IPS DF 4.7 (cell line): ENCODE results near the gene GTF3C4.

ENCODE experiments used
- DNase-seq: peaks from one replicate; pipeline ENCODE4 v3.0.0-alpha.2; 2013; ENCODE audit warnings: low spot score; ENCODE audit errors: extremely low read depth

GTF3C4 gene

GRCh38 chr9:132670457-132671391 lies at the start of gene GTF3C4:
TSS of gene GTF3C4 (plus strand) at chr9:132670464. CDS start at chr9:132670599, 135 bp downstream.
- no peak for DNase-seq

GRCh38 chr9:132622159-132622558 lies 48.1 kb upstream of the GTF3C4 start:
- no peak for DNase-seq

GRCh38 chr9:132626285-132626684 lies 44.0 kb upstream of the GTF3C4 start:
- no peak for DNase-seq

- no peak for DNase-seq
These were observed 43.2 kb upstream of the GTF3C4 start for GRCh38 chr9:132627106-132627505.

GRCh38 chr9:132627594-132627993 lies 42.7 kb upstream of the GTF3C4 start:
- no peak for DNase-seq

GRCh38 chr9:132628746-132629145 lies 41.5 kb upstream of the GTF3C4 start:
- DNase-seq = no peak

GRCh38 chr9:132630116-132630515 lies 40.1 kb upstream of the GTF3C4 start:
- DNase-seq = no peak

GRCh38 chr9:132630811-132631210 lies 39.5 kb upstream of the GTF3C4 start:
- DNase-seq = no peak

GRCh38 chr9:132631280-132631679 lies 39.0 kb upstream of the GTF3C4 start:
- DNase-seq = no peak

- no peak for DNase-seq
These were observed 38.6 kb upstream of the GTF3C4 start for GRCh38 chr9:132631685-132632084.

GRCh38 chr9:132632413-132633129 lies 37.7 kb upstream of the GTF3C4 start:
- no peak for DNase-seq

- DNase-seq = no peak
These were observed 35.9 kb upstream of the GTF3C4 start for GRCh38 chr9:132634327-132634726.

- DNase-seq = no peak
These were observed 32.9 kb upstream of the GTF3C4 start for GRCh38 chr9:132637351-132637750.

- DNase-seq = no peak
These were observed 32.5 kb upstream of the GTF3C4 start for GRCh38 chr9:132637801-132638200.

GRCh38 chr9:132638240-132638639 lies 32.0 kb upstream of the GTF3C4 start:
- DNase-seq = no peak

- DNase-seq = no peak
These were observed 30.9 kb upstream of the GTF3C4 start for GRCh38 chr9:132639322-132639721.

GRCh38 chr9:132641216-132641615 lies 29.0 kb upstream of the GTF3C4 start:
- DNase-seq = no peak

- no peak for DNase-seq
These were observed 26.0 kb upstream of the GTF3C4 start for GRCh38 chr9:132644251-132644650.

GRCh38 chr9:132645306-132645705 lies 25.0 kb upstream of the GTF3C4 start:
- DNase-seq = no peak

GRCh38 chr9:132645711-132646110 lies 24.6 kb upstream of the GTF3C4 start:
- no peak for DNase-seq

- no peak for DNase-seq
These were observed 23.5 kb upstream of the GTF3C4 start for GRCh38 chr9:132646726-132647125.

GRCh38 chr9:132647355-132647754 lies 22.9 kb upstream of the GTF3C4 start:
- DNase-seq = no peak
